GM18907 (cell line): Measurements from ENCODE around the gene RPS18.
A peak's percentile ranks its signal among the peaks of the same experiment; 100 is the strongest.
"Not testable (repeated sequence)": the region's sequence is repeated elsewhere in the genome, so short reads cannot be mapped to it uniquely, and the experiment has no call there.

Experiments used
- ATAC-seq: cut with Tn5 transposase; IDR thresholded peaks from one replicate; pipeline ENCODE4 v1.9.1; 2021; ENCODE audit warnings: mild to moderate bottlenecking, moderate library complexity; ENCODE audit not compliant: unreplicated experiment

The RPS18 gene

GRCh38 chr6:33272275-33273128, 627 bp downstream of the RPS18 start:
- no peak for ATAC-seq

- ATAC-seq = no peak
Observed at GRCh38 chr6:33273129-33273923, 1.5 kb downstream of the RPS18 start.

- no peak for ATAC-seq
Observed at GRCh38 chr6:33273924-33274902, 2.3 kb downstream of the RPS18 start.

GRCh38 chr6:33275795-33276580, 4.1 kb downstream of the RPS18 start:
- ATAC-seq = not testable (repeated sequence)

- ATAC-seq = no peak
Observed at GRCh38 chr6:33276581-33276863, 4.6 kb downstream of the RPS18 start.

- ATAC-seq = peak; percentile 49
Observed at GRCh38 chr6:33276864-33277662, 5.2 kb downstream of the RPS18 start, which contains the start of gene B3GALT4. TSS of gene B3GALT4 (plus strand) at chr6:33277123. CDS start at chr6:33277420, 297 bp downstream.

- ATAC-seq = no peak
Observed at GRCh38 chr6:33277663-33278391, 6.0 kb downstream of the RPS18 start.

- ATAC-seq = no peak
Observed at GRCh38 chr6:33278392-33278741, 6.5 kb downstream of the RPS18 start.

GRCh38 chr6:33278810-33279209, 6.9 kb downstream of the RPS18 start:
- no peak for ATAC-seq

GRCh38 chr6:33279257-33279695, 7.4 kb downstream of the RPS18 start:
- ATAC-seq = no peak

- no peak for ATAC-seq
Observed at GRCh38 chr6:33279971-33280511, 8.2 kb downstream of the RPS18 start.

GRCh38 chr6:33280539-33280938, 8.7 kb downstream of the RPS18 start:
- ATAC-seq = no peak

GRCh38 chr6:33285214-33285613, 13.3 kb downstream of the RPS18 start:
- not testable (repeated sequence) for ATAC-seq

- no peak for ATAC-seq
Observed at GRCh38 chr6:33286946-33287914, 15.4 kb downstream of the RPS18 start.

GRCh38 chr6:33288141-33288920, 16.5 kb downstream of the RPS18 start:
- ATAC-seq = peak; percentile 5
